ENCODE measurements around the gene PIEZO2. TPM values are rescaled to one million over a fixed set of nuclear protein-coding genes. Genes with fewer than 3 reads are reported as not detected.
A peak's percentile ranks its signal among the peaks of the same experiment; 100 is the strongest.

The PIEZO2 gene
- total and polyA plus RNA-seq, 2 of the 8 experiments (the other 6 are each of a cell fraction or from before 2014, with no cell fraction given), result 4.7 to 16.5 TPM

GRCh38 chr18:10928011-10928771, 221.2 kb downstream of the PIEZO2 start:
- ChIA-PET CTCF (ENCODE audit: partially characterized antibody) (interaction anchor here (0.8 kb wide), 1 partner anchor 436 kb away, joined by 3 read pairs; no protein-coding TSS in a partner anchor), POLR2A (ENCODE audit: partially characterized antibody) (no interaction called here)
- Histone ChIP-seq H3K9me3 (ENCODE audit: insufficient read depth in 2 of 2, low read depth in 1 of 2, low read length in 1 of 2) (no peaks in the 10 kb centered on the region), H4K91ac (replicated peaks; ENCODE audit: insufficient read length, low read length) (peak overlapping the region; percentile 52), H4K8ac (ENCODE audit: extremely low read depth, insufficient read depth, low read length) (no peak overlapping the region), H3K4me3 (ENCODE audit: extremely low read depth in 1 of 4, insufficient read depth in 2 of 4, low read depth in 3 of 4, low read length in 4 of 4) (no peak overlapping the region), H4K5ac (ENCODE audit: insufficient read length, low read depth, low read length) (no peak overlapping the region), H3K36me3 (ENCODE audit: control insufficient read depth in 2 of 4, insufficient read depth in 4 of 4, low read length in 3 of 4) (no peaks in the 10 kb centered on the region), H3K4me2 (ENCODE audit: insufficient read depth in 1 of 2, low read depth in 2 of 2, low read length in 2 of 2) (no peak overlapping the region; a peak in 1 of 4 replicates), H2AFZ (ENCODE audit: low read length) (no peak overlapping the region), H3K23me2 (ENCODE audit: low read depth, low read length) (no peaks in the 10 kb centered on the region), H2BK120ac (replicated peaks; ENCODE audit: low read depth, low read length) (no peak overlapping the region), H3K23ac (ENCODE audit: insufficient read length) (no peak overlapping the region), H3K79me2 (ENCODE audit: control insufficient read depth in 1 of 2, insufficient read depth in 2 of 2, low read length in 2 of 2) (no peaks in the 10 kb centered on the region), H3K27ac (ENCODE audit: low read depth, low read length) (no peak overlapping the region), H3K14ac (ENCODE audit: insufficient read length) (no peak overlapping the region), H2BK15ac (ENCODE audit: low read length) (no peak overlapping the region), H2BK12ac (ENCODE audit: low read depth, low read length) (no peak overlapping the region), H2BK20ac (ENCODE audit: low read length) (no peak overlapping the region), H3K4ac (replicated peaks; ENCODE audit: insufficient read length, low read depth, low read length) (no peak overlapping the region), H3K27me3 (replicated peaks in 1 of 4; ENCODE audit: control insufficient read depth in 3 of 4, extremely low read depth in 1 of 4, insufficient read depth in 3 of 4, low read length in 3 of 4) (no peaks in the 10 kb centered on the region), H3K18ac (ENCODE audit: extremely low read depth, low read length) (no peak overlapping the region), H4K20me1 (replicated peaks in 1 of 2; ENCODE audit: control insufficient read depth in 1 of 2, insufficient read depth in 2 of 2, low read length in 2 of 2) (no peaks in the 10 kb centered on the region), H3K4me1 (replicated peaks in 1 of 4; ENCODE audit: control insufficient read depth in 3 of 4, insufficient read depth in 4 of 4, low read length in 3 of 4) (peaks cover 2 to 20% (median 14%) of the 10 kb centered on the region in 4 experiments; a peak in 6 of 7 replicates), H3K79me1 (ENCODE audit: low read depth, low read length) (no peaks in the 10 kb centered on the region), H3K9ac (replicated peaks in 1 of 4; ENCODE audit: extremely low read depth in 1 of 4, low read depth in 3 of 4, low read length in 3 of 4) (no peak overlapping the region), H2BK5ac (ENCODE audit: low read depth, low read length) (no peak overlapping the region), H3K56ac (replicated peaks; ENCODE audit: insufficient read length, low read depth, low read length) (no peak overlapping the region), H2AK5ac (ENCODE audit: low read depth, low read length) (no peak overlapping the region)
- DNase-seq (ENCODE audit: low read depth in 1 of 2, low spot score in 2 of 2), result no peak
- WGBS, 2 experiments (ENCODE audit: extremely low coverage in 1 of 2, insufficient coverage in 1 of 2, insufficient read length in 1 of 2, insufficient replicate concordance in 2 of 2, low coverage in 1 of 2, low lambda C conversion rate in 2 of 2, missing lambda C conversion rate in 1 of 2), result 75% methylated on average over 8 of the region's 8 CpGs; no CpG with 5 or more reads in 1 of the 2 experiments
- no peak for FAIRE-seq
- TF ChIP-seq PHF8 (conservative IDR thresholded peaks at IDR 0.05; ENCODE audit: low read depth, low read length), result no peak
- TF ChIP-seq SP4 (IDR thresholded peaks at IDR 0.05; ENCODE audit: low read length), result no peak
- no peak for TF ChIP-seq TCF12 (IDR thresholded peaks at IDR 0.05; ENCODE audit: low read depth, low read length)
- no peak for TF ChIP-seq TAF7 (optimal IDR thresholded peaks at IDR 0.05; ENCODE audit: borderline replicate concordance, low read depth, low read length)
- no peak for TF ChIP-seq HDAC6 (IDR thresholded peaks at IDR 0.05; ENCODE audit: low read depth, low read length)
- no peak for TF ChIP-seq SP1 (IDR thresholded peaks at IDR 0.05; ENCODE audit: low read depth, low read length)
- no peak for TF ChIP-seq TBP (IDR thresholded peaks at IDR 0.05; ENCODE audit: low read depth, low read length)
- TF ChIP-seq SIX5 (IDR thresholded peaks at IDR 0.05; ENCODE audit: low read depth, low read length), result no peak
